Iris pigment epithelial cell (primary cell): Measurements from ENCODE around the gene POP7.
"Not testable (repeated sequence)": the region's sequence is repeated elsewhere in the genome, so short reads cannot be mapped to it uniquely, and the experiment has no call there.

Experiments
- DNase-seq: peaks from one replicate; pipeline ENCODE4 v3.0.0-alpha.2; 2011; ENCODE audit warnings: low read depth

The POP7 gene

DNA sequence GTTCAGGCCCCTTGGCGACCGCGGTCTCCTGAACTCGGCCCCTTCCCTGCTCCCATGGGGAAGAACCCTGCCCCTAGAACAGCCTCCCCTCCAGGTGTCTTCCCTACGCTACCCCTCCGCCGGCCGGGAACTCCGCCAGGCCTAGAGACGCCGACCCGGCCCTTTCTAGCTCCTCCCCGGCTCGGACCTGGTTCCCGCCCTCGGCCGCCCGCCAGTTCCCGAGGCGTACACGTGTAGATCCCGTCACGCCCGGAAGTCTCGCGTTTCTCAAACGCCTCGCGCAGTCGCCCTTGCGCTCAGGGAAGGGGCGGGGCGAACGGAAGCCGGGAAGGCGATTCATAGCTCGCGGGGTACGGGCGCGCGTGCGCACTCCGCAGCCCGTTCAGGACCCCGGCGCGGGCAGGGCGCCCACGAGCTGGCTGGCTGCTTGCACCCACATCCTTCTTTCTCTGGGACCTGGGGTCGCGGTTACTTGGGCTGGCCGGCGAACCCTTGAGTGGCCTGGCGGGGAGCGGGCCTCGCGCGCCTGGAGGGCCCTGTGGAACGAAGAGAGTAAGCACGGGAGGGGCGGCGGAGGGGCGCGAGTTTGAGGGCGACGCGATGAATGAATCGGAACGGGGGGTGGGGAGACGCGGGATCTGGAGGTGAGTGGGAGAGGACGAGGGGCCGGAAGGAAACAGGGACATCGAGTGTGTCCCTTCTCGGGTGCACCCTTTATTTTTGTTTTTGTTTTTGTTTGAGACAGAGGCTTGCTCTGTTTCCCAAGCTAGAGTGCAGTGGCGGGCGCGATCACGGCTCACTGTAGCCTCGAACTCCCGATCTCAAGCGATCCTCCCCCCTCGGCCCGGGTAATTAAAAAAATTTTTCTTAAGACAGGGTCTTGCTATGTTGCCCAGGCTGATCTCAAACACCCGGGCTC lies at the start of gene POP7:
Gene POP7, plus strand, starts transcription at position 369 of the 919 bp plus-strand sequence. CDS start 710 bp downstream, outside the sequence.
- peak; percentile 98 for DNase-seq

DNA sequence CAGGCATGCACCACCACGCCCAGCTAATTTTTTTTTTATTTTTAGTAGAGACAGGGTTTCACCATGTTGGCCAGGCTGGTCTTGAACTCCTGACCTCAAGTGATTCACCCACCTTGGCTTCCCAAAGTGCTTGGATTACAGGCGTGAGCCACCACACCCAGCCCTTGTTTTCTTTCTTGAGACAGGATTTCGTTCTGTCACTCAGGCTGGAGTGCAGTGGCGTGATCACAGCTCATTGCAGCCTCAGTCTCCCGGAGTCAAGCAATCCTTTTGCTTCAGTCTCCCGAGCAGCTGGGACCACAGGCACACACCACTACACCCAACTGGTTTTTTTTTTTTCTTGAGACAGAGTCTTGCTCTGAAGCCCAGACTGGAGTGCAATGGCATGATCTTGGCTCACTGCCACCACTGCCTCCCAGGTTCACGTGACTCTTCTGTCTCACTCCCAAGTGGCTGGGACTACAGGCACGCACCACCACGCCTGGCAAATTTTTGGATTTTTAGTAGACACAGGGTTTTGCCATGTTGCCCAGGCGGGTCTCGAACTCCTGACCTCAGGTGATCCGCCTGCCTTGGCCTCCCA lies 43.6 kb upstream of the POP7 start:
- DNase-seq: not testable (repeated sequence)

DNA sequence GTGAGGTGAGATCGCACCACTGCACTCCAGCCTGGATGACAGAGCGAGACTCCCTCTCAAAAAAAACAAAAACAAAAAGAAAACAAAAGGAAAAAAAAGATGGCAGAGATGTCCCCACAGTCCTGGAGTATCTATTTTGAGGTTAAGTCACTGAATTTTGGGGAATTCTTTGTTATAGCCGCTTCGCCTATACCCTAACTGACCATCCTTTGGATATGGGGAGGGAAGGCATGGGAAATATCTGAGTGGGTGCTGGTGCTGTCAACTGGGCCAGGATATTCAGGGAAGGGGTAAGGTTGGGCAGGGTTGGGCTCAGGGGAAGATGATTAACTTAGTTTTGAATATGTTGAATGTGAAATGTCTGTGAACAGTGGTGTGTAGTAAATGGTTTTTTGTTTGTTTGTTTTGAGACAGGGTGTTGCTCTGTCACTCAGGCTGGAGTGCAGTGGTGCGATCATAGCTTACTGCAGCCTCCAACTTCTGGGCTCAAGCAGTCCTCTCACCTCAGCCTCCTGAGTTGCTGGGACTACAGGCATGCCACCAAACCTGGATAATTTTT lies 40.7 kb upstream of the POP7 start:
- DNase-seq: no peak

DNA sequence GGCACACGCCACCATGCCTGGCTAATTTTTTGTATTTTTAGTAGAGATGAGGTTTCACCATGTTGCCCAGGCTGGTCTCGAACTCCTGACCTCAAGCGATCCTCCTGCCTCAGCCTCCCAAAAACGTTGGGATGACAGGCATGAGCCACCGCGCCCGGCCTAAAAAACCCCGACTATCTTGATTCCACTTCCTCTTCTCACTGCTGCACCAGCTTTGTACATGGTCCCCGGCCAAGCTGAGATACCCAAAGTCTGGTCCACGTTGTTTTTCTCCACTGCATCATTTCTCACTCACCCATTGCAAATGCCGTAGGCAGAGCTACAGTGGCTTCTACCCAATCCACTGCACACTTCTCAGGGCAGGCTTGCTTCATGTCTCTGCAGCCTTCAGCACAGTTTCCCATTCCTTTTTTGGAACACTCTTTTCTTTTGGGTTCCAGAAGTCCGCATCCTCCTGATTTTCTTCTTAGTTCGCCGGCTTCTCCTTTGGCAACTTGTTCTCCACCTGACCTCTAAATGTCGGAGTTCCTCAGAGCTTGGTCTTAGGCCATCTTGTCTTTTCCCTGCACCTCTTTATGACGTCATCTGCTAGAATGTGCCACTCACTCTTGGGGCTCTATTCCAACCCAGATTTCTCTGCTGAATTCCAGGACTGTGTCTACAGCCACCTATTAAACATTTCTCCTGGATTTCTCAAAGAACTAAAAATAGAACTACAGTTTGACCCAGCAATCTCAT lies 38.4 kb upstream of the POP7 start:
- no peak for DNase-seq

DNA sequence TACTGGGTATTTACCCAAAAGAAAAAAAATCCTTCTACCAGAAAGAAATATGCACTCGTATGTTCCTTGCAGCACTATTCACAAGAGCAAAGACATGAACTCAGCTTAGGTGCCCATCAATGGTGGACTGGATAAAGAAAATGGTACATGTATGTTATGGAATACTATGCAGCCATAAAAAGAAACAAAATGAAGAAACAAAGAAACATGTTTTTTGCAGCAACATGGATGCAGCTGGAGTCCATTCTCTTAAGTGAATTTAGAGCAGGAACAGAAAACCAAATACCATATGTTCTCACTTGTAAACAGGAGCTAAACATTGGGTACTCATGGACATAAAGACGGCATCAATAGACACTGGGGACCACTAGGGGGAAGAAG lies 37.9 kb upstream of the POP7 start:
- no peak for DNase-seq

DNA sequence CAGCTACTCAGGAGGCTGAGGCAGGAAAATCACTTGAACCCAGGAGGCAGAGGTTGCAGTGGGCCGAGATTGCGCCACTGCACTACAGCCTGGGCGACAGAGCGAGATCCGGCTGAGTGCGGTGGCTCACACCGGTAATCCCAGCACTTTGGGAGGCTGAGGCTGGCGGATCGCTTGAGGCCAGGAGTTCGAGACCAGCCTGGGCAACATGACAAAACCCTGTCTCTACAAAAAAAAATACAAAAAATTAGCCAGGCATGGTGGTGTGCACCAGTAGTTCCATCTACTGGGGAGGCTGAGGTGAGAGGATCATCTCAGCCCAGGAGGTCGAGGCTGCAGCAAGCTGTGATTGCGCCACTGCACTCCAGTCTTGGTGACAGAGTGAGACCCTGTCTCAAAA lies 36.8 kb upstream of the POP7 start:
- DNase-seq: not testable (repeated sequence)

DNA sequence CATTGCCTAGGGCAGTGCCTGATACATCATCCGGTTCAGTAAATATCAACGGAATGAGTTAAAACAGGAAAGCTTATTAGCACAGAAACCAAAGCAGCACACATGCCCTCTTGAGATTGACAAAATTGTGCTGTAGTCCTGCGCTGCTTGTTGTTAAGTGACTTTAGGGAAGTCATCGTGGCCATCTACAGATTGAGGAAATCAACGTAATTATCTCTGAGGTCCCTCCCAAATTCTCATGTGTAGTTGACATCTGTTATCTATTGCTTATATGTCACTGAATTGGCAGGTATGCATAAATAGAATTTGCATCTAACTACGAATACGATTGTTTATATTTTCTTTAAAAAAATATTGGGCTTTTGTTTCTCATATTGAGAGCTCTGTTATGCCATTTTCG lies 35.8 kb upstream of the POP7 start:
- DNase-seq: no peak

DNA sequence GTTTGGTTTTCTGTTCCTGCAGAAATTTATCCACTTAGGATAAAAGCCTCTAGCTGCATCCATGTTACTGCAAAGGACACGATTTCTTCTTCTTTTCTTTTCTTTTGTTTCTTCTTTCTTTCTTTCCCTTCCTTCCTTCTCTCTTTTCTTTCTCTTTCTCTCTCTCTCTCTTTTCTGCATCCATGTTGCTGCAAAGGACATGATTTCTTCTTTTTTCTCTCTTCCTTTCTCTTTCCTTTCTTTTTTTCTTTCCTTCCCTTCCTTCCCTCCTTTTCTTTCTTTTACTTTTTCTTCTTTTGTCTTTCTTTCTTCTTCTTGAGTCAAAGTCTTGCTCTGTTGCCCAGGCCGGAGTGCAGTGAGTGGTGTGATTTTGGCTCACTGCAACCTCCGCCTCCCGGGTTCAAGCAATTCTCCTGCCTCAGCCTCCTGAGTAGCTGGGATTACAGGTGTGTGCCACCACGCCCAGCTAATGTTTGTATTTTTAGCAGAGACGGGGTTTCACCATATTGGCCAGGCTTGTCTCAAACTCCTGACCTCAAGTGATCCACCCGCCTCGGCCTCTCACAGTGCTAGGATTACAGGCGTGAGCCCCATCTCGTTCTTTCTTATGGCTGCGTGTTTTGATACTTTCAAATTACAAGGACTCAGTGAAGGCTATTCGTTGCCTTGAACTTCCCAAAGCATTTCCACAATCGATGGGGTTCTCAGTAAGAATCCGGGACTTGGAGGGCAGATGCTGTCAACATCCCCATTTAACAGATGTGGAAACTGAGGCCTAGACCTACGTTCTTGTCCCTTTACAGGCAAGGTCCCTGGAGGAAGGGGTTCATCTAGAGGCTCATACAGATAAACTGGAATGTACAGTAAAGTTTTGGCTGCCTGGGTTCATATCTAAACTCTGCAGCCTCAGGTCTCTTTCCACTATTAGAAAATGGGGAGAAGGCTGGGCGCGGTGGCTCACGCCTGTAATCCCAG lies 34.3 kb upstream of the POP7 start:
- no peak for DNase-seq

DNA sequence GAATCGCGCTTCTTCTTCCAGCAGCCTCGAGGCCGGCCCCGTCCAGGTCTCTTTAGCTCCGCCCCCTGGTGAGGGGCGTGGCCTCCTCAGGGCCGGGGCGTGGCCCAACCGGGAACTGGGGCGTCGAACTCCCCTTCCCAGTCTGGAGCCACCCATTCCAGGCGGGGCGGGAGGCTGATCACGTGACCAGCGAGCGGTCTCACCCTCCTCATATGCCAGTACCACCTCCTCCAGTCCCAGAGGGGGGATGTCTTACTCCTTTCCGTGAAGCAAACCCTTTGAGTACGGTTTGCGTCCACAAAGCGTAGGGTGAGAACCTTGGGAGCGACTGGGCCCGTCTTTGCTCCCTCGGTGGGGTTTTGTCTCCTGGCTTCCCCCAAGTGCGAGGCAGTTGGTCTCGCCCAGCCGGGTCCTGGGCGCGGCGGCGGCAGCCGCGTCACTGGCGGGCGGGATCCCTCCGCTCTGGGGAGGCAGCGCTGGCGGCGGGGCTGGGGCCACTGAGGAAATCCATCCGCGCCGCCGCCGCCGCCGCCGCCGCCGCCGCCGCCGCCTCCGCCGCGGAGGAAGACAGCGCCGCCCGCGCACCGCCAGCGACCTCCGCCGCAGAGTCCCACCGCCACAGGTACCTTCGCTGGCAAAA lies 32.5 kb upstream of the POP7 start, which contains the start of gene GNB2:
Gene GNB2, plus strand, starts transcription at position 439 of the 640 bp plus-strand sequence. CDS start 2,526 bp downstream, outside the sequence.
- peak; percentile 99 for DNase-seq

DNA sequence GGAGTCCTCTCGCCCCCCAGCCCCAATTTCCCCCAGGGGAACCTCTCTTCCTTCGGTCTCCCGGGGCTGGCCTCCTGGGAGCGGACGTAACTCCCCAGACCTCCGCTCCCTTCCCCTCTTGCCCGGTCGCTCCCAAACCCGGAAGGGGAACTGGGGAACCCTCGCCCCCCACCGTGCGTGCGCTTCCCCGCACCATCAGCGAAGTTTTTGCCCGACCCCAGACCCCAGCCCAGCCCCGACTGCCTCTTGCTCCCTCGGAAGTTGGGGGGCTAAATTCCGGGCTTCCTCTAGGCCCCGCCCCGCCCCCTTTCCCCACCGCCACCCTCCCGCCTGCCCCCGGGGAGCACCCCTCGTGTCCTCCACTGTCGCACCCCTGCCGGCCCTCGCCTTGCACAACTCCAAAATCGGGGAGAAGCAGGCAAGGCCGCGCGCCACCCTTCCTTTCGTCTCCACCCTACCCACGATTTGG lies 31.9 kb upstream of the POP7 start:
- peak; percentile 20 for DNase-seq

DNA sequence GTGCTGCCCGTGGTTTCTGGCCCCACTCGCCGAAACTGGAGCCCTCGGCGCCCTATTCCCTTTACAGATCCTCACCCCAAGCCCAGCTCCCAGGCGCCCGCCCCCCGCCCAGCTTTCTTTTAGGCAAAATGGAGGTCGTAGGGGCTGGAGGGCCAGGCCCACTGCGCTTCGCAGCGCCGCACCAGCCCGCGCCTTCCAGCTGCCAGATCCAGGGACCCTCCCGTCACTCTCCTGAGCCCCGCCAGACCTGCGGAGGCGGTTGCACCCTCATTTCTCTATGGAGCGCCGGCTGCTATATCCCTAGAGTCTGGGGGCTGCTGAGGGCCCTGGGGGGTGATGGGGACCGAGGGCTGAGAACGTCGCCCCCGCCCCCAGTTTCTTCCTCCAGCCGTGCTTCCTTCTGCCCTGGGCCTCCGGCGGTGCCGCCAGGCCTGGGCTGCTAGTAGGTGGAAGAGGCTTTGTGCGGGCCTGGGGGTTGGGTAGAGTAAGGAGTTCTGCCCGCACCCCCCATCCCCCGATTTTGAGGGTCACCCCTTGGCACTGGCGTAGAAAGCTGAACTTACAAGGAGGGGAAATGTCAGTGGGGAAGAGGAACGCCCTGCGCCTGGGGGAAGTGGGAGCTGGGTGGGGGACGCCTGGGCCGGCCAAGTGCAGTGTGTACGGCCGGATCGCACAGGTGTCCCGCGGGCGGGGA lies 31.4 kb upstream of the POP7 start:
- peak; percentile 29 for DNase-seq

DNA sequence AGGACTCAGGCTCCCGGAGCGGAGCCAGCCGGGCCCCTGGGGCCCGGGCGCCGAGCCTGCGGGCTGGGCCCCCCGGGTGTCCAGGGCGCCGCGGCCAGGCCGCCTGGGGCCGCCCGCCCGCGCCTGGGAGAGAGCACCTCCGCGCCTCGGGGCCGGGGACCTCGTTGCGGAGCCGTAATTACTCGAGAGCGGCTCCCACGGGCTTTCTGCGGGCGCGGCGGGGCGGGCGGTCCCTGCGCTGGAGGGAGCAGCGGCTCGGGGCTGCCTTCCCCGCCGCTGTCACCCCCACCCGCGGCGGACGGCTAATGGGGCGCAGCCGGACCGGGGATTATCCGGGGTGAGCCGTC lies 30.8 kb upstream of the POP7 start:
- peak; percentile 29 for DNase-seq

DNA sequence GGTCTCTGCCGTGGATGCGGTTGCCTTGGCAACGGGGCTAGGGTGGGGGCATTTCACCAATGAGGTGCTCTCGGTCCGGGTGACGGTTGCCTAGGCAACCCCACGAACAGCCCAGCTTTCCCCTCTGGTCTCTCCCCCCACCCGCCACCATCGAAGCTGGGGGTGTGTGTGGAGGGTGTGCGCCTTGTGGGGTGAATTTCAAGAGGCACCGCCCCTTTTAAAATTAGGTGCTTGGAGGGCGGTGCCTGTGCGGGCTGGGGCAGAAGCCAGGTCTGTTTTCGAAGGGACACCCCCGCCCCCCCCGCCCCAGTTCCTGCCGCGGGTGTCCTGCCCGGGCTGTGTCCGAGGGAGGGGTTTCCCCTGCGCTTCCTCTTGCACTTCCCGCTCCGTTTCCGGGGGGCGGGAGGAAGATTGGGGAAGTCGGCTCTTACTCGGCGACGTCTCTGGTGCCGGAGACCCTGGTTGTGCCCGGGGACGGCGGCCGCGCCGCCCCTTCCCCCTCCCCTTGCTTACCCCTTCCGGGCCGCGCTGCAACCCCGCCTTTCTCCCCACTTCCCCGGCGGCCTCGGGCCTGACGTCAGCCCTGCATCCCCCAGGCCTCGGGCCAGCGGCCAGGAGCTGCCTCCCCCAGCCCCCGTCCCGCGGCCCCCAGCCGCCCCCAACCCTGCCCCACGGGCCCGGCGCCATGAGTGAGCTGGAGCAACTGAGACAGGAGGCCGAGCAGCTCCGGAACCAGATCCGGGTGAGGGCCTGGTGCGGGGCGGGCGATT lies 30.2 kb upstream of the POP7 start:
- DNase-seq: peak; percentile 84

DNA sequence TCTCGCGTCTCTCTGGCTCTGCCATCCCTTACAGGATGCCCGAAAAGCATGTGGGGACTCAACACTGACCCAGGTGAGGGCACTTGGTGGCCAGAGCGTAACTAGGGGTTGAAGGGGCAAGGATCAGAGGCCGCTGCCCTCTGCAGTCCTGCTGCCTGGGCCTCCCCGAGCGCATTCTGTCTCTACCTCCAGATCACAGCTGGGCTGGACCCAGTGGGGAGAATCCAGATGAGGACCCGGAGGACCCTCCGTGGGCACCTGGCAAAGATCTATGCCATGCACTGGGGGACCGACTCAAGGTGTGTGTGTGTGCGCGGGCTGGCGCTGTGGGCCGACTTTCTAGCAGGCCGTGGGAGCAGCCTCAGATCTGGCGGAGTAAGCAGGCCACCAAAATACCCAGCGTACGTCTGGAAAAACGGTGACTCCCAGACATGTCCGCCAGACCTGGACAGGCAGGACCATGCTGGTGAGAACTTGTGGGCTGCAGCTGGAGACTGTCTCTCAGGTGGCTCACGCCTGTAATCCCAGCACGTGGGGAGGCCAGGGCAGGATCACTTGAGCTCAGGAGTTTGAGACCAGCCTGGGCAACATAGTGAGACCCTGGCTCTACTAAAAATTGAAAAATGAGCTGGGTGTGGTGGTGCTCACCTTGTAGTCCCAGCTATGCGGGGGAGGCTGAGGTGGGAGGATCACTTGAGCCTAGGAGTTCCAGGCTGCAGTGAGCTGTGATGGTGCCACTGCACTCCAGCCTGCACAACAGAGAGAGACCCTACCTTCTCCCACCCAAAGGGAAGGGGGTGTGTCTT lies 29.2 kb upstream of the POP7 start:
- no peak for DNase-seq

DNA sequence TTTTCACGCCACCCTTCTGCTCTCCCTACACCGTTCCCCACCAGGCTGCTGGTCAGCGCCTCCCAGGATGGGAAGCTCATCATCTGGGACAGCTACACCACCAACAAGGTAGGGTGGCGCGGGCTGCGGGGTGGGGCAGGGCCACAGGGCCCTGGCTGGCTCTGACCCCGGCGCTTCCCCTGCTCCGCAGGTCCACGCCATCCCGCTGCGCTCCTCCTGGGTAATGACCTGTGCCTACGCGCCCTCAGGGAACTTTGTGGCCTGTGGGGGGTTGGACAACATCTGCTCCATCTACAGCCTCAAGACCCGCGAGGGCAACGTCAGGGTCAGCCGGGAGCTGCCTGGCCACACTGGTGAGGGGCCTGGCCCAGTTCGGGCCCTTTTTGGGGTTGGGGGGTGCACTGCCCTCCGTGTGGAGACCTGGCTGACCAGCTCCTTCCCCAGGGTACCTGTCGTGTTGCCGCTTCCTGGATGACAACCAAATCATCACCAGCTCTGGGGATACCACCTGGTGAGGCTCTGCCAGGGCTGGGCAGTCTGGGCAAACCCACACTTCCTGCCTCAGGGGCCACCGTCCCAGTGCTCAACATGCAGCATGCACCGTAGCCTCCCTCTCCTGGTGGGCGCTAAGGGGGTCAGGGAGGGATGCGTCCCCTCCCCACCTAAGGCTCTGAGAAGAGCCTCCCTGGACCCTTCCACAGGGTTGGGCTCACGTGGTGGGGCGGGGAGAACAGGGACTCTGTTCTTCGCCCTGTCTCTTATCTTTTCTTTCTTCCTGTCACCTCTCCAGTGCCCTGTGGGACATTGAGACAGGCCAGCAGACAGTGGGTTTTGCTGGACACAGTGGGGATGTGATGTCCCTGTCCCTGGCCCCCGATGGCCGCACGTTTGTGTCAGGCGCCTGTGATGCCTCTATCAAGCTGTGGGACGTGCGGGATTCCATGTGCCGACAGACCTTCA lies 28.3 kb upstream of the POP7 start:
- DNase-seq: no peak

DNA sequence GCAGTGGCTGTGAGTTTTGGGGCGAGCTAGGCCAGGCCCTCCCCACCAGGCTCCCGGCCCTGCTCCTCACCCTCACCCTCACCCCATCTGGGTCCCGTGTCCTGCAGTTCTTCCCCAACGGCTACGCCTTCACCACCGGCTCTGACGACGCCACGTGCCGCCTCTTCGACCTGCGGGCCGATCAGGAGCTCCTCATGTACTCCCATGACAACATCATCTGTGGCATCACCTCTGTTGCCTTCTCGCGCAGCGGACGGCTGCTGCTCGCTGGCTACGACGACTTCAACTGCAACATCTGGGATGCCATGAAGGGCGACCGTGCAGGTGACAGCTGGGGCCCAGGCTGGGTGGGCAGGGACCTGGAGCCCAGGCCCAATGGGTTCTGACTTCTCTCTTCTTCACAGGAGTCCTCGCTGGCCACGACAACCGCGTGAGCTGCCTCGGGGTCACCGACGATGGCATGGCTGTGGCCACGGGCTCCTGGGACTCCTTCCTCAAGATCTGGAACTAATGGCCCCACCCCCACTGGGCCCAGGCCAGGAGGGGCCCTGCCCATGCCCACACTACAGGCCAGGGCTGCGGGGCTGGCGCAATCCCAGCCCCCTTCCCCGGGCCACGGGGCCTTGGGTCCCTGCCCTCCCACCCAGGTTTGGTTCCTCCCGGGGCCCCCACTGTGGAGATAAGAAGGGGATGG lies 27.5 kb upstream of the POP7 start:
- no peak for DNase-seq
